ENCODE data around the gene SH3RF3.

GRCh38 chr2:109537565-109538222, 408.7 kb downstream of the SH3RF3 start:
- TF ChIP-seq CTCF (IDR thresholded peaks at IDR 0.05), result no peak
- TF ChIP-seq POLR2A (IDR thresholded peaks at IDR 0.05), result no peak

Data from vagina (tissue), 2 donors.